CD8-positive, alpha-beta memory T cell (primary cell): Measurements from ENCODE around the gene CDH6. TPM values are rescaled to one million over a fixed set of nuclear protein-coding genes. Genes with fewer than 3 reads are reported as not detected.
A peak's percentile ranks its signal among the peaks of the same experiment; 100 is the strongest.

Experiments
- CTCF ChIA-PET: fragments of 350-600 bp; sonication (Branson Sonifier 250); formaldehyde crosslinking; loops from one replicate; lab custom pipeline; 2021; ENCODE audit warnings: antibody characterized with exemption; lab: Charles Lee
- POLR2A ChIA-PET: fragments of 350-600 bp; sonication (Branson Sonifier 250); formaldehyde crosslinking; loops from one replicate; lab custom pipeline; 2021; ENCODE audit warnings: antibody characterized with exemption; lab: Charles Lee
- DNase-seq, 5 donors: peaks; one replicate each; pipeline versions ENCODE4 v3.0.0 to v3.0.0-alpha.2; 2020 to 2022; ENCODE audit warnings: mixed read lengths in 1 of 5
- H3K27ac ChIP-seq: one replicate; pipeline ENCODE4 v1.7.0; 2013; ENCODE audit warnings: low read depth, mild to moderate bottlenecking, low read length, moderate library complexity
- H3K27me3 ChIP-seq: 2 replicates; pipeline ENCODE4 v1.7.0; 2013; ENCODE audit warnings: low read length, mild to moderate bottlenecking; ENCODE audit not compliant: insufficient read depth, poor library complexity, severe bottlenecking
- H3K36me3 ChIP-seq: 2 replicates; pipeline ENCODE4 v1.7.0; 2013; ENCODE audit warnings: mild to moderate bottlenecking, low read length, moderate library complexity; ENCODE audit not compliant: insufficient read depth
- H3K4me1 ChIP-seq: 2 replicates; pipeline ENCODE4 v1.7.0; 2013; ENCODE audit warnings: mild to moderate bottlenecking, low read length, moderate library complexity; ENCODE audit not compliant: insufficient read depth
- H3K4me3 ChIP-seq: 2 replicates; pipeline ENCODE4 v1.7.0; 2013; ENCODE audit warnings: mild to moderate bottlenecking, low read length
- H3K9me3 ChIP-seq: 2 replicates; pipeline ENCODE4 v1.7.0; 2013; ENCODE audit warnings: mild to moderate bottlenecking, low read length
- H3K27ac Mint-ChIP-seq, 8 donors: one replicate each; pipeline ENCODE4 v1.8.0; 2020 to 2021; ENCODE audit warnings: mixed read lengths in 8 of 8, mild to moderate bottlenecking in 6 of 8, inconsistent platforms in 3 of 8, moderate library complexity in 3 of 8
- H3K27me3 Mint-ChIP-seq, 2 donors: one replicate each; pipeline ENCODE4 v1.8.0; 2020 to 2021; ENCODE audit warnings: mixed read lengths in 2 of 2, mild to moderate bottlenecking in 1 of 2, moderate library complexity in 1 of 2
- H3K36me3 Mint-ChIP-seq, 3 donors: one replicate each; pipeline ENCODE4 v1.8.0; 2020 to 2021; ENCODE audit warnings: mixed read lengths in 3 of 3, inconsistent platforms in 1 of 3, mild to moderate bottlenecking in 1 of 3
- H3K4me1 Mint-ChIP-seq, 3 donors: one replicate each; pipeline ENCODE4 v1.8.0; 2020 to 2021; ENCODE audit warnings: mixed read lengths in 3 of 3, inconsistent platforms in 1 of 3, mild to moderate bottlenecking in 1 of 3
- H3K4me3 Mint-ChIP-seq, 7 donors: one replicate each; pipeline ENCODE4 v1.8.0; 2020 to 2021; ENCODE audit warnings: mixed read lengths in 7 of 7, mild to moderate bottlenecking in 6 of 7, moderate library complexity in 4 of 7, inconsistent platforms in 2 of 7
- H3K9me3 Mint-ChIP-seq, 5 donors: one replicate each; pipeline ENCODE4 v1.8.0; 2020 to 2022; ENCODE audit warnings: mixed read lengths in 5 of 5, mild to moderate bottlenecking in 3 of 5, moderate library complexity in 2 of 5, inconsistent platforms in 1 of 5
- polyA plus RNA-seq: library from polyadenylated mRNA; unstranded; fragments of 300-500 nt; fragmentation: Illumina TruSeq; gene quantifications from one replicate; pipeline ENCODE4 v1.2.3, GENCODE V29; 2021
- total RNA-seq, 2 experiments: library from RNA; stranded (reverse); gene quantifications; one replicate each; pipeline ENCODE4 v1.2.3, GENCODE V29; 2021

CDH6 gene
- total and polyA plus RNA-seq, 3 experiments from 2014 or later: not detected

DNA sequence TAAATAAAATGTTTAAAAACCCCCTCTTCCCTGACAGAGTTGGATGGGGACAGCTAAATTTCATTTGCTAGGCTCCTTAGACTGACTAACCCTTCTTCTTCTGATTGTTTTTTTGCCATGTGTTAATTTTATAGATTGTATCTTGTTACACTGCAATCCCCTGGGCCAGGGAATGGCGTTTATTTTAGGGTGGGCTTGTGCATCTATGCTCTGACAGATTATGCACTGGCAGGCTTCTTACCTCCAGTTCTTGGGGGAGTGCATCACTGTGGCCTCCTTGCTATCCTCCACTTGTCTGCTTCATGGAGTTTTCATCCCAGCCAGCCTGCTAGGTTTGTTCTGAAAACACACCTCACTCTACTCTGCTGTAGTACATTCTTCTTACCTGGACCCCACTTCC, 178.6 kb downstream of the CDH6 start:
- H3K4me1 ChIP-seq: no peaks in the 10 kb centered on the region
- no peaks in the 10 kb centered on the region for H3K36me3 ChIP-seq
- H3K4me1 Mint-ChIP-seq: no peaks in the 10 kb centered on the region
- no peaks in the 10 kb centered on the region for H3K36me3 Mint-ChIP-seq
- peak overlapping the region in 2 of 8 donors; percentile 67 to 70 for H3K27ac Mint-ChIP-seq
- POLR2A ChIA-PET: no interaction called here
- no peak overlapping the region for H3K4me3 Mint-ChIP-seq
- no peaks in the 10 kb centered on the region for H3K27me3 ChIP-seq
- peaks cover 1 to 19% of the 10 kb centered on the region in 2 donors for H3K27me3 Mint-ChIP-seq
- peaks cover 0 to 2% (median 0%) of the 10 kb centered on the region in 5 donors for H3K9me3 Mint-ChIP-seq
- DNase-seq: no peak
- CTCF ChIA-PET: no interaction called here
- no peaks in the 10 kb centered on the region for H3K9me3 ChIP-seq
- no peak overlapping the region for H3K4me3 ChIP-seq
- no peak overlapping the region for H3K27ac ChIP-seq

DNA sequence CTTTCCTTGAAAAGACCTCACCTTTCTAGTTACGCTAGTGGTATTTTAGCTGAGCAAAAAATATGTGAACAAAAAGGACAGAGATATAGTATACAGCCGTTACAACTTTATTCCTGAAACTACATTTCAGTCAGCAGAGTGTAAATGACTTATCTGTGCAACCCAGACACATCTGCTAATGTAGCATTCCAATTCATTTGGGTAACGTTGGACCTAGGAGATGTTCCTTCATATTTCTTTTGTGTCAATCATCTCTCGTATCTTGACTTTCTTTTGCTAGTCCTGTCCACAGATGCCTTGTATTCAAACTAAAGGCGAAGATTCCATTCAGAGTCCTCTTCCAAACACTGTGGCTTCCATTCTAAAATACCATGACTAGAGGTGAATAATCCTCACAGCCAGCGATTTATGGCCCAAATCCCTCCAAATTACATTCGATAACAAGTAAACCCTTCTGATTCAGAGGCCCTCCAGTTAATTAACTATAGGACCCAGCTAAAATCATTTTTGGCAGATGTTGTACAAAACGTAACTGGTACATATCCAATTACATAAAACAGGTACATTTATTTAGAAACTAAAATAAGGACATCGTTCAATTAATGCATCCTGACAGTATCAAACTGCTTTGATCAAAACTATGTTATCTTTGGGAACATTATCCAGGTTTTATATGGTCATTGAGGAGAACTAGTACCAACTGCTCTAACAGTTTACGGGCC, 182.7 kb downstream of the CDH6 start:
- Histone ChIP-seq H3K4me3 (no peak overlapping the region), H3K4me1 (no peaks in the 10 kb centered on the region), H3K27ac (no peak overlapping the region), H3K27me3 (no peaks in the 10 kb centered on the region), H3K36me3 (no peaks in the 10 kb centered on the region), H3K9me3 (no peaks in the 10 kb centered on the region)
- Mint-ChIP-seq H3K9me3 (no peaks in the 10 kb centered on the region), H3K4me1 (no peaks in the 10 kb centered on the region), H3K27ac (no peak overlapping the region), H3K27me3 (peaks cover 4 to 13% of the 10 kb centered on the region in 2 donors), H3K36me3 (no peaks in the 10 kb centered on the region), H3K4me3 (no peak overlapping the region)
- ChIA-PET CTCF (no interaction called here), POLR2A (no interaction called here)
- DNase-seq: no peak

DNA sequence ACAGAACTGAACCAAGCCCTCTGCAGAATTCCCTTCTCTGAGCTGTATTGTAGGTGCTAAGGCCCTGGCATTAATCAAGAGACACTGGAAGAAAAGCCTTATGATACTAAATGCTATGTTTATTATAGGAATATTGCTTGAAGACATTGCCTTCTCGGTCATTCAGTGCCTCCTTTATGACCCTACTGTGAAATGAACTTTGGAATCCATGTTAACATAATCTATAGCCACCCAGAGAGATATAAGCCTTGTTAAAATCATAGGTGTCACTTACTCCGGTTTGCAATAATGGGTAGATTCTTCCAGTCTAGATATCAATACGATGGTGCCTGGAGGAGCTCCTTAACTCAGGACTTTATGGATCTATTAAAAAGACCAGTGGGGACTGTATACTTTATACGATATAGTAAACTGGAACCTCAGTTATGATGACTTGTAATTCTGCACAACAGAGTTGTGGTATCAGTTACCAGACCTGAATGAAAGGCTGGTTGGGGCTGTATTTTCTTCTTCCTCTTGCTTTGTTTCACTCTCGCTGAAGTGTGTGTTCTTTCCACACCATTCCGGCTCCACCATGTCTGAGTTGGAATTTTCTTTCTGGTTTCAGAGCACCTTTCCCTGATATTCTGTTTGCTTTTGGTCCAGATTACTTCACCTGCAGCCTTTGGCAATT, 183.9 kb downstream of the CDH6 start:
- Histone ChIP-seq H3K36me3 (no peaks in the 10 kb centered on the region), H3K27ac (no peak overlapping the region), H3K4me1 (no peaks in the 10 kb centered on the region), H3K27me3 (no peaks in the 10 kb centered on the region), H3K4me3 (no peak overlapping the region), H3K9me3 (no peaks in the 10 kb centered on the region)
- no peak for DNase-seq
- no peaks in the 10 kb centered on the region for H3K36me3 Mint-ChIP-seq
- H3K4me3 Mint-ChIP-seq: no peak overlapping the region
- ChIA-PET POLR2A (no interaction called here), CTCF (no interaction called here)
- peaks cover 8 to 20% of the 10 kb centered on the region in 2 donors for H3K27me3 Mint-ChIP-seq
- no peaks in the 10 kb centered on the region for H3K9me3 Mint-ChIP-seq
- H3K4me1 Mint-ChIP-seq: no peaks in the 10 kb centered on the region
- H3K27ac Mint-ChIP-seq: no peak overlapping the region

DNA sequence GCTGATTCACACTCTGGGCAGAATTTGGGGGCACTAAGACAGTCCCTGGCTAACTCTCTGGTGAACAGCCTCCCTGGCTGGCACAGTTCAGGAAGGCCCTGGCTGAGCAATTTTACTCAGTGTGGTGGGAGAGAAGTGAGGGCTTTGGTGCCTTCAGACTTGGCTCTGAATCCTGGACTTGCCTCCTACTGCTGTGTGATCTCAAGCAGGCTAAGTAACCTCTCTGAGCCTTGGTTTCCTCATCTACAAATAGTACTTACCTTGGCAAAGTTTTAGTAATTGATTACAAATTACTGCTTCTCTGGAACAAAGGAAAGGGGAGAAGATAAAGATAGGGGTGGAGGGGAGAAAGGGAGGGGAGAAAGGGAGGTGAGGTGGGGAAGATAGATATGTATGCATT, 184.7 kb downstream of the CDH6 start:
- no peak overlapping the region for H3K4me3 Mint-ChIP-seq
- no peaks in the 10 kb centered on the region for H3K36me3 Mint-ChIP-seq
- CTCF ChIA-PET: no interaction called here
- Histone ChIP-seq H3K9me3 (no peaks in the 10 kb centered on the region), H3K4me3 (no peak overlapping the region), H3K27ac (no peak overlapping the region), H3K4me1 (no peaks in the 10 kb centered on the region), H3K36me3 (no peaks in the 10 kb centered on the region), H3K27me3 (no peaks in the 10 kb centered on the region)
- peaks cover 7 to 24% of the 10 kb centered on the region in 2 donors for H3K27me3 Mint-ChIP-seq
- DNase-seq: no peak
- H3K9me3 Mint-ChIP-seq: no peaks in the 10 kb centered on the region
- POLR2A ChIA-PET: no interaction called here
- no peak overlapping the region for H3K27ac Mint-ChIP-seq
- H3K4me1 Mint-ChIP-seq: no peaks in the 10 kb centered on the region
